ENCODE measurements around the gene UCHL3. TPM values are rescaled to one million over a fixed set of nuclear protein-coding genes. Genes with fewer than 3 reads are reported as not detected.

UCHL3 gene
- polyA plus RNA-seq, 1 donor from 2014 or later = 47.1 TPM

DNA sequence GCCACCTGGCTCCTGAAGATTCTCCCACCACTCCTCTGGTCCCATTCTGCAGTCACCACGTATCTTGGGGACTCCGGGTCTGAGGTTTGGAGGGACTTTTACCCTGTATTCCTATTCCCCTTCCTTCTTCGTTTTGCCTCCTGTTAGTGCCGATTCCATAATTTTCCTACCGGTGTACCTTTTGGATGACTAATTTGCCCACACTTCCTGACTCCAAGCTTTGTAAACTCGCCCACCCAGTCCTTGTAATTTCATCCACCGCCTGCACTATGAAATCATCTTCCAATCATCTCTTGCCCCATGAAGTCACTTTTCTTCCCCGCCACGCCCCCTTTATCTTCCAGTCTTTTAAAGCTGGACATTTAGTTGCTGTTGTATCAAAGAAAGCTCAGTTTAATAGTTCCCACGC is 572 bp downstream of the UCHL3 start:
- H2AFZ ChIP-seq (ENCODE audit: low read depth, low read length) = peak overlapping the region; percentile 71
- H3K27ac ChIP-seq (ENCODE audit: low read length) = peak overlapping the region; percentile 50
- H3K27me3 ChIP-seq (ENCODE audit: insufficient read depth, low read depth, low read length) = no peaks in the 10 kb centered on the region
- no peaks in the 10 kb centered on the region for H3K9me3 ChIP-seq (ENCODE audit: low read length)
- H3K36me3 ChIP-seq (ENCODE audit: insufficient read depth, low read length) = peaks cover 5% of the 10 kb centered on the region
- H4K20me1 ChIP-seq (ENCODE audit: insufficient read depth) = no peaks in the 10 kb centered on the region
- peaks cover 8% of the 10 kb centered on the region for H3K79me2 ChIP-seq (replicated peaks; ENCODE audit: insufficient read depth, low read length)
- peak overlapping the region; percentile 69 for H3K9ac ChIP-seq (ENCODE audit: low read length)
- H3K9me2 ChIP-seq (ENCODE audit: insufficient read depth, low read length) = no peaks in the 10 kb centered on the region
- peak overlapping the region; percentile 81 for H3K4me3 ChIP-seq (ENCODE audit: low read length)
- no peak for TF ChIP-seq EP300 (conservative IDR thresholded peaks at IDR 0.05; ENCODE audit: poor library complexity, severe bottlenecking)
- TF ChIP-seq RAD21 (conservative IDR thresholded peaks at IDR 0.05) = no peak
- no peak for TF ChIP-seq SMC3 (conservative IDR thresholded peaks at IDR 0.05; ENCODE audit: poor library complexity)
- no peak for TF ChIP-seq TAF1 (IDR thresholded peaks at IDR 0.05; ENCODE audit: low read depth)
- TF ChIP-seq POLR2AphosphoS5 (IDR thresholded peaks at IDR 0.05) = no peak
- peak overlapping the region; percentile 84 for H3K4me2 ChIP-seq (ENCODE audit: low read length)
- H3F3A ChIP-seq (ENCODE audit: insufficient read depth, low read length, poor library complexity, severe bottlenecking) = no peaks in the 10 kb centered on the region

DNA sequence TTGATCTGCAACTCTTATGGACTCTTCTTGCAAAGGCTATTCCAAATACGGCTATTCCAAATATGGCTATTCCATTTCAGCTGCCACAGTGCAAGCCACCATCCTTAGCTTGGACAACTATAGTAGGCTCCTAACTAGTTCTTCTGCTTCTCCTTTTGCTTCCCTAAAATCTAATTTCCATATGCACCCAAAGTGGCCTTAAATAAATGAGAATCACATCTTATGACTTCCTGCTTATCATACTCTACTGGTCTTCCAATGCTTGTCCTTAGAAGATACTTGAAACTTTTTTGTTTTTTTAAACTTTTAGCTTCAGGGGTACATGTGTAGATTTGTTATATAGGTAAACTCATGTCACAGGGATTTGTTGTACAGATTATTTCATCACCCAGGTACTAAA is 4.9 kb downstream of the UCHL3 start:
- Histone ChIP-seq H3F3A (ENCODE audit: insufficient read depth, low read length, poor library complexity, severe bottlenecking) (no peaks in the 10 kb centered on the region), H3K79me2 (replicated peaks; ENCODE audit: insufficient read depth, low read length) (peaks cover 8% of the 10 kb centered on the region), H3K9ac (ENCODE audit: low read length) (no peak overlapping the region)

More for the DNA sequence above, 4.9 kb downstream of the UCHL3 start:
- Histone ChIP-seq H2AFZ (ENCODE audit: low read depth, low read length) (no peak overlapping the region), H4K20me1 (ENCODE audit: insufficient read depth) (no peaks in the 10 kb centered on the region), H3K9me2 (ENCODE audit: insufficient read depth, low read length) (no peaks in the 10 kb centered on the region), H3K4me2 (ENCODE audit: low read length) (no peak overlapping the region), H3K9me3 (ENCODE audit: low read length) (no peaks in the 10 kb centered on the region), H3K27ac (ENCODE audit: low read length) (no peak overlapping the region), H3K27me3 (ENCODE audit: insufficient read depth, low read depth, low read length) (no peaks in the 10 kb centered on the region), H3K36me3 (ENCODE audit: insufficient read depth, low read length) (peaks cover 5% of the 10 kb centered on the region), H3K4me3 (ENCODE audit: low read length) (no peak overlapping the region)
- TF ChIP-seq EP300 (conservative IDR thresholded peaks at IDR 0.05; ENCODE audit: poor library complexity, severe bottlenecking) (no peak), CTCF (IDR thresholded peaks at IDR 0.05; ENCODE audit: poor library complexity, severe bottlenecking) (no peak), RAD21 (conservative IDR thresholded peaks at IDR 0.05) (no peak), POLR2AphosphoS5 (IDR thresholded peaks at IDR 0.05) (no peak), MXI1 (conservative IDR thresholded peaks at IDR 0.05; ENCODE audit: poor library complexity, severe bottlenecking) (no peak), EZH2 (IDR thresholded peaks at IDR 0.05; ENCODE audit: borderline replicate concordance, insufficient read depth, low read length, poor library complexity, severe bottlenecking) (no peak), SMC3 (conservative IDR thresholded peaks at IDR 0.05; ENCODE audit: poor library complexity) (no peak), REST (IDR thresholded peaks at IDR 0.05; ENCODE audit: borderline replicate concordance) (no peak), TAF1 (IDR thresholded peaks at IDR 0.05; ENCODE audit: low read depth) (no peak)
